Suprapubic skin (tissue), 4 donors: ENCODE measurements around the gene PTPRZ1.

Experiments used
- POLR2A ChIP-seq, 2 donors: fragments of 450-650 bp; IDR thresholded peaks; one replicate each; pipeline ENCODE4 v1.6.1; 2017; ENCODE audit warnings: antibody characterized with exemption in 2 of 2, mild to moderate bottlenecking in 2 of 2, moderate library complexity in 2 of 2
- POLR2AphosphoS5 ChIP-seq, 3 donors: sonication (generic); formaldehyde crosslinking; IDR thresholded peaks; one replicate each; pipeline ENCODE4 v1.6.1; 2017; ENCODE audit warnings: antibody characterized with exemption in 3 of 3
- TF ChIP-seq, protein P1 (sequence below), 2 donors: fragments of 200-600 bp in 1 of 2; fragments of 450-650 bp in 1 of 2; sonication (generic) in 1 of 2; IDR thresholded peaks; one replicate each; pipeline ENCODE4 v1.5.1; 2016 to 2019; ENCODE audit warnings: antibody characterized with exemption in 2 of 2, mild to moderate bottlenecking in 1 of 2, moderate library complexity in 1 of 2

DNA sequence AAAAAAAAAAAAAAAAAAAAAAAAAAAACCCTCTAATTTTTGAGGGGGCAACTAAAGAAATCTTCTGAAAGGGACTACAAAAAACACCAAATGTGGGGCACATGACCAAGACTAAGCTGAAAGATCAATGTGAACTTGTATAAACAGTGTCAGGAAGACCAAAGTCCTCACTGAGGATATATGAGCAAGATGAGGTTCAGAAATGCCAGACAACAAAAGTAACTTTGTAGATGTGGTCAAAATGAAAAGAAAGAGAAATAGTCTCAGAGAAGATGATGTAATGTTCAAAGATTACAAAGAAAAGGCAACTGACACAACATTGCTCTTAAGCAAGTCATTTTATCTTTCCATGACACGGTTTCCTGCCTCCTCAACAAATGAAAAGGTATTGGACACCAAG, 48.7 kb upstream of the PTPRZ1 start:
- TF ChIP-seq POLR2AphosphoS5 (IDR thresholded peaks at IDR 0.05) (no peak), POLR2A (IDR thresholded peaks at IDR 0.05) (no peak)
- TF ChIP-seq, protein P1, sequence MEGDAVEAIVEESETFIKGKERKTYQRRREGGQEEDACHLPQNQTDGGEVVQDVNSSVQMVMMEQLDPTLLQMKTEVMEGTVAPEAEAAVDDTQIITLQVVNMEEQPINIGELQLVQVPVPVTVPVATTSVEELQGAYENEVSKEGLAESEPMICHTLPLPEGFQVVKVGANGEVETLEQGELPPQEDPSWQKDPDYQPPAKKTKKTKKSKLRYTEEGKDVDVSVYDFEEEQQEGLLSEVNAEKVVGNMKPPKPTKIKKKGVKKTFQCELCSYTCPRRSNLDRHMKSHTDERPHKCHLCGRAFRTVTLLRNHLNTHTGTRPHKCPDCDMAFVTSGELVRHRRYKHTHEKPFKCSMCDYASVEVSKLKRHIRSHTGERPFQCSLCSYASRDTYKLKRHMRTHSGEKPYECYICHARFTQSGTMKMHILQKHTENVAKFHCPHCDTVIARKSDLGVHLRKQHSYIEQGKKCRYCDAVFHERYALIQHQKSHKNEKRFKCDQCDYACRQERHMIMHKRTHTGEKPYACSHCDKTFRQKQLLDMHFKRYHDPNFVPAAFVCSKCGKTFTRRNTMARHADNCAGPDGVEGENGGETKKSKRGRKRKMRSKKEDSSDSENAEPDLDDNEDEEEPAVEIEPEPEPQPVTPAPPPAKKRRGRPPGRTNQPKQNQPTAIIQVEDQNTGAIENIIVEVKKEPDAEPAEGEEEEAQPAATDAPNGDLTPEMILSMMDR (IDR thresholded peaks at IDR 0.05), result no peak
